ENCODE results near the gene AARS2. TPM values are rescaled to one million over a fixed set of nuclear protein-coding genes. Genes with fewer than 3 reads are reported as not detected.

AARS2 gene
- total RNA-seq, 1 experiment from 2014 or later: 92.6 TPM

DNA sequence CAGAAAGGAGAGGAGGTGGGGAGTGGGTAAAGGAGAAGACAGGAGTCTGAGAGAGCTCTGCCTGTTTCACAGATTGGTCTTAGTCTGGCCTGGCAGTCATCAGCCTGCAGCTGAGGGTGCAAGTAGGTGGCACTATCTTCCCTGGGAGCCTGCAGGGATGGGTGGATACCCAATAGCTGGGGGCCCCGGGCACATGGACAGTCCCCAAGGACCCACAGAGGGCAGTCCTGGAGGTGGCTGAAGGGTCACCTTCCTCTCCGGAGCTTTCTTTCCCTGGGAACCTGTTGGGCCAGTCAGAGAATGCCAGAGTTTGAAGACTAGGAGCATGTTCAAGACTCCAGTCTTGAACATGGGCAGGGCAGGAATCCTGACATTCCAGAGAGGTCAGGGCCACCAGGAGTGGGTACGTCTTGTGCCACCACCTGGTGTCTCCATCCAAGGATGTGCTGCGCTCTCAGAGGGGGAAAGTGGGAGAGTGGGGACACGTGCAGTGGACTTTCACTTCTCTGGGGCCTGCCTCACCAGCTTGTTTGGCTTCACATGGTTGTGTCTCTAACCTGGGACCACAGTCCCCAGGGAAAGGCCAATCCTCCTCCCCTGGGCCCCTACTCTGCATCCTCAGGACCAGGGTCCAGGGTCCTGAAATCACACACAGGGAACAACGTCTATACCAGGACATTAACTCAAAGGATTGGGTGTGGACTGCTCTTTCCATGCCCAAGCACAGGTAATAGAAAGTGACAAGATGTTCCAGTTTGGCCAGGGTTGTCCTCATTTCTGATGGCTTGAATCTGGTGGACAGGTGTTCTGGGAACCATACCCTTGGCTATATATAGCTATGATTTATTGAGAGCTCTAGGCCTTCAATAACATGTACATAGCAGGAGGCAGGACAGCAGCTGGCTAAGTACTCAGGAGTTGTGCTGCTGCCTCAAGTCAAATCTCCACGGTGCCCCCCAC is 18.0 kb downstream of the AARS2 start:
- DNase-seq: no peak
- peaks cover 1% of the 10 kb centered on the region for H3K36me3 ChIP-seq
- H3K27me3 ChIP-seq: peaks cover 78% of the 10 kb centered on the region
- H3K4me3 ChIP-seq: no peak overlapping the region
- H3K9me3 ChIP-seq: no peaks in the 10 kb centered on the region

DNA sequence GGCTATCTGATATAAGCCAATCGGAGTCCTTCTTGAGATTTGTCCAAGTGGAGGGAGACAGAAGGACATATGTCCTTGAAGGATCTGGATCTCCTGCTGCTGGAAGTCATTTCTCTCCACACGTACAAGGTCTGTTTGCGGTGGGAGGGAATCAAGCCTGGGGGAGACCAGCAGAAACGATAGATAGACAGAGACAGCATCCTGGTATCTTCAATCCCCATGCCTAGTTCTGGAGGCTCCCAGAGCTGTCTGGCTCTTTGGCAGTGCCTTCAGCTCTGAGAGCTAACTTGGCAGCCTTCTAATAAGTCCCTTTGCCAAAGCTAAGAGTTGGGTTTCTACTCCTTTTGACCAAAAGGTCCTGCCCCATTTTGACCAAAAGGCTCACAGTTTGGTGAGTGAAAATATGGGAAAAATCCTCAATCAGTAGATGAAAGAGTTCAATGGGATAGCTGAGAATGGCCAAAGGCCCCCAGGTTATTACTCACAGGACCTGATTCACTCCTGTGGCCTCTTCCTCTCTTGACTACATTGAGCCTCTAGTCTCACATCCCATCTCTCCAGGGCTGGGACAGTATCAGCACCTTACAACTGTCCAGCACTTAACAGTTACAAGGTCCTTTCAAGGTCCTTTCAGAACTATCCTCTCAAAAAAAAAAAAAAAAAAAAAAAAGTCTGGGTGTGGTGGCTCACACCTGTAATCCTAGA is 20.3 kb downstream of the AARS2 start:
- DNase-seq: no peak
- no peaks in the 10 kb centered on the region for H3K9me3 ChIP-seq
- H3K36me3 ChIP-seq: no peaks in the 10 kb centered on the region
- no peak overlapping the region for H3K4me3 ChIP-seq
- peaks cover 88% of the 10 kb centered on the region for H3K27me3 ChIP-seq

DNA sequence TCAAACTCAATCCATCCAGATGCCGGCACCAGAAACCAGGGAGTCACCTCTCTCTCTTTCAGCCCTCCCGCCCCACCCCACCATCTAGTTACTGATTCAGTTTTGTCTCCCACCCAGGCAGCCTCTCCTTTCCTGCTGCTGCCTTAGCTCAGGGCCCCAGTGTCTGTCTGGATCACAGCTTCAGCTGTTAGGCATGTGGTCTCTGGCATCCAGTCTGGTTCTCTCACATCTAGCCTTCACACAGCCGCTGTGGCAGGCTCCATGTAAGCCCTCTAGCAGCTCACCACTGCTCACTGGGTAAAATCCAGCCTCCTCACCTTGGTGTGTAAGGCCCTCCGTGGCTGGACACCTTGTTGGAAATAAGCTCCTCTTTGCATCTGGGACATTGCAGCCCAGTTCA is 21.3 kb downstream of the AARS2 start:
- Histone ChIP-seq H3K27me3 (peaks cover 88% of the 10 kb centered on the region), H3K4me3 (no peak overlapping the region), H3K9me3 (no peaks in the 10 kb centered on the region), H3K36me3 (no peaks in the 10 kb centered on the region)
- no peak for DNase-seq

DNA sequence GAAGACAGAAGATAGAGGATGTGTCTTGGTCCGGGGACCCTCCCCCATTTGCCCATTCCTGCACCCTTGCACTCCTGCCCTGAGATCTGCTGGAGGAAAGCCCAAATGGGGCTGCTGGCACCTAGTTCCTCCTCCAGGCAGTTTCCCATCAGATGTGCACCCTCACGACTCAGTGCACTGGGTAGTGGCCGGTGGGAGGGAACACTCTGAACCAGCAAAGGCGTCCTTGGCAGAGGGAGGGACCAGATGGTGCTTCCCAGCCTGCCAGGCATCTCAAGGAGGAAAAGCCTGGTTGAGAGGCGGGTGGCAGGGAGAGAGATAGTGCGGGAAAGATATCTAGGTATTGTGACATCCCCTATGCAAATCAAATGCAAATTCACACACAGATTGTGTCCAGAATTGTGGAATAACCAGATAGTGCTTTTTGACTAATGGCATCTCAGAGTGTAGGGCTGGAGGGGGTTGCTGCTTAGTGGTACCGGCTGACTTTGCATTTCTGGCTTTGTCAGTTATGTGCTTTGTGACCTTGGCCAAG is 23.4 kb downstream of the AARS2 start:
- peaks cover 84% of the 10 kb centered on the region for H3K27me3 ChIP-seq
- H3K36me3 ChIP-seq: no peaks in the 10 kb centered on the region
- H3K4me3 ChIP-seq: no peak overlapping the region
- DNase-seq: no peak
- no peaks in the 10 kb centered on the region for H3K9me3 ChIP-seq

DNA sequence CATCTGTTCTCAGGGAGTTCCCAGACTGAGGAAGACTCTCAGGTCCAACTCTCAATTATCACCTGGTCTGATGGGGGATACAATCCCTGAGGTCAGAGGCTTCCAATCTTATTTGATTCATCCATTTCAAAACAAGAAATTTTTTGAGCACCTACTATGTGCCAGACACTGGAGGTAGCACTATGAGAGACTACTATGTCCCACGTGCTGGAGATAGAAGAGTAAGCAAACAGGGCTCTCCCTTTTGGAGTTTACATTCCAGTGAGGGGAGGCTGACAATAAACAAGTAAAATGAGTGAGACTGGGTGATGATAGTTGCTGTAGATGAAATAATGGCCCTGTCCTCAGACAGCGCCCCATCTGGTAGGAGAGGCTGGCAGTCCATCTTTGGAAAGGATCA is 26.4 kb downstream of the AARS2 start:
- DNase-seq: no peak
- Histone ChIP-seq H3K9me3 (no peaks in the 10 kb centered on the region), H3K4me3 (no peak overlapping the region), H3K36me3 (no peaks in the 10 kb centered on the region), H3K27me3 (peaks cover 92% of the 10 kb centered on the region)

DNA sequence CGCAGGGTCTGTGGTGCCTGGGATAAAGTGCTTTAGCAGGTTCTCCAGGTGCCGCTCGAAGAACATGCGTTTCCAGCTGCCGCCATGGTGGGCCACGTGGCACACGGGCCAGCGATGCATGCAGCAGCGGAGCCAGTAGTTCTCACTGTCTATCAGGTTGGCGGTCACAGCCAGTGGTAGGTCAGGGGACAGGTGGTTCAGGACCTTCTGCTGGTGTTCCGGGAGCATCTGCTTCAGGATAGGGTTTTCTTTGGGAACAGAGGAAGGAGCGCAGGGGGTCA is 26.9 kb downstream of the AARS2 start:
- no peaks in the 10 kb centered on the region for H3K36me3 ChIP-seq
- no peaks in the 10 kb centered on the region for H3K9me3 ChIP-seq
- no peak for DNase-seq
- H3K27me3 ChIP-seq: peaks cover 93% of the 10 kb centered on the region
- no peak overlapping the region for H3K4me3 ChIP-seq

DNA sequence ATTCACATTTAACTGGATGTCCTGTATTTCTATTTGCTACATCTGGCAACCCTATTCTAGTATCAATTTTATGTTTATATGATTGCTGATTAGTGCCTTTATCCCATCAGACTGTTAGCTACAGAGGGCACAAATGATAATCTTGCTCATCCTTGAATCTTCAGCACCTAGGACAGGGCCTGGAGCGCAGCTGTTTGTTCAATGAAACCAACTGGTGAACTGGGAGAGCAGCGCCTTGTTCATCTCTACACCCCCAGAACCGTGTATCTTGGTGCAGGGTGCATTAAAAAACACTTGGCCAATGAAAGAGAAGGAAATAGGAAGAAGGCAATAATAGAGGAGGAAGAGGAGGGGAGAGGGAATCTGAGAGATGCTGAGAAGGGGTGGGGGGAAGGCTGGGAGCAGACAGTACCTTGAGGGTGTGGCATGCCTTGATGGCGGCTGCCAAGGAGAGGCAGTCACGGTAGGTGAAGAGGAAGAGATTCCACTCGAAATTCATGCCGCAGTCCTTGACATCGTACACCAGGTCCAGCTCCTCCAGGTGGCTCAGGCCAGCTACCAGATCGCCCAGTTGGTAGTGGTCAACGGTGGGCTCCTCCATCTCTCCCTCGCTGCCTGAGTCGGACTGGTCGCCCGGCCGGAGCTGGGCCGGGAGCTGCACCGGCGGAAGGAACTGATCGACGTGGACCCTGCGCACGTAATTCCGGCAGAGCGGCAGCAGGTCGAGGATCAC is 27.4 kb downstream of the AARS2 start:
- Histone ChIP-seq H3K36me3 (no peaks in the 10 kb centered on the region), H3K4me3 (no peak overlapping the region), H3K27me3 (peaks cover 93% of the 10 kb centered on the region), H3K9me3 (no peaks in the 10 kb centered on the region)
- DNase-seq: no peak

DNA sequence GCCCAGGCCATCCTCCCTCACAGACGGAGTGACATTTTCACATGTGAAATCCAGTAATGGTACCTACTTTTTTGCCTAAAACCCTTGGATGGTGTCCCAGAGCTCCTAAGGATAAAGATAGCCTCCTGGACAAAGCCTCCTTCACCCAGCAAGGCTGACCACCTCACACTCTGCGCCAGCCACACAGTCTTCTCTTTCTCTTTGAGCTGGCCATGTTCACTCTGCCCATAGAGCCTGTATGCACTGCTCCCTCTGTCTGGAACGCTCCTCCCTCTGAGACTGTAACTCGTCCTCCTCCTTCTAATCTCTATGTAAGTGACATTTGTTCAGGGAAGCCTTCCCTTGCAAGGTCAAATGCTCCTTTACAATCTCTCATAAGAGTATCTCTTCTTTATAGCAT is 28.3 kb downstream of the AARS2 start:
- no peaks in the 10 kb centered on the region for H3K9me3 ChIP-seq
- no peaks in the 10 kb centered on the region for H3K36me3 ChIP-seq
- DNase-seq: no peak
- no peak overlapping the region for H3K4me3 ChIP-seq
- peaks cover 93% of the 10 kb centered on the region for H3K27me3 ChIP-seq

DNA sequence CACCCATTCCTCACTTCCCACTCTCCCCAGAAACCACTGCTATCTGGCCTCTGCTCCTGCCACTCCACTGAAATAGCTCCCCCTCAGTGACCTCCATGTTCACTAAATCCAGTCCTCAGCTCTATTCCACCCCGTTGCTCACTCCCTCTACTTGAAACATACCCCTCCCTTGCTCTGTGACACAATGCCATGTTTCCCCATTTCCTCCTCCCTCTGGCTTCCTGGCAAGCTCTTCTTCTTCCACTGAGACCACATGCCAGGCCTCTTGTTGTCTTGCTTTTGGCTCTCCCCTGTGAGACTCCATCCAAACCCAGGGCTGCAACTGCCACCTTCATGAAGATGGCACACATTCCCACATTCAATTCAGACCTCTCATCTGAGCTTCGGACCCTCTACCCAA is 29.0 kb downstream of the AARS2 start:
- Histone ChIP-seq H3K4me3 (no peak overlapping the region), H3K36me3 (no peaks in the 10 kb centered on the region), H3K9me3 (no peaks in the 10 kb centered on the region), H3K27me3 (peaks cover 92% of the 10 kb centered on the region)
- no peak for DNase-seq

DNA sequence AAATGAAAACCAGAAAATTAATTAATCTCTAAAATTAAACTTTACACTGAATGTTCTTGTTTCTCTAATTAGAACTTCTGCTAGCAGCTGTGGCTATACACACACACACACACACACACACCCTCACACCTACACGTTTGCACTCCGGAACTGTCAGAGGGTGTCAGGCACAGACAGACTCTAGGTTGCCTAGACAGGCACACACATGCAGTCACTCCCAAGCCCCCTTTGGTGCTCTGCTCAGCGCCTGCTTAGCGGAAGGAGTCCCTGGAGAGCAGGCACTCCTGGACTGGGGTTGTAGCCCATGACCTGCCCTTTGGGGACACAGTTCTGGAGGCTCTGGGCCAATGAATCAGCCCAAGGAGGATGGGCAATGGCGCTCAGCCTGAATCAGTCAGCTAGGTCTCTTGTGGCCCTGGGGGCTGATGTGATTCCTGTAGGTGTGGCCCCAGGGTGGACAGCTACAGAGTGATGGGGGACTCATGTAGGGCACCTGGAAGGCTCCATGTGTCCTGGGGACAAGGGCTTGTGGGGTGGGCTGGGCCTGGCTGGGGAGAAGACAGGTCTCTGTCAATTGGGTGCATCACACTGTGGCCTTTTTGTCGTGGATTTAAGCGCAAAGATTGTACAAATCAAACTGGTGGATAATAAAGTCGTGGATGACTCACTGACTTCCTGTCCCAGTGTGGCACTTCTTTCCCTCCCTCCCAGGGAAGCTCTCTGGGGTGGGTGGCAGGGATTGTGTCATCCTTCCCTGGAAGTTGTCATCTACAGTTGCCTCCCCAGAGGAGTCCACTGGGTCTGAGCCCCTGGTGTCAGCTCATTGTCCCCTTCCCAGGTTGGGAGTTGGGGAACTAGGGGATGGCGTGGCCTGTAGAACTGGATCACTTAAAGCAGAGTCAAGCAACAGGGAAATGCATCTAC is 34.1 kb downstream of the AARS2 start:
- no peak for DNase-seq
- H3K9me3 ChIP-seq: no peaks in the 10 kb centered on the region
- H3K4me3 ChIP-seq: no peak overlapping the region
- peaks cover 50% of the 10 kb centered on the region for H3K27me3 ChIP-seq
- no peaks in the 10 kb centered on the region for H3K36me3 ChIP-seq

DNA sequence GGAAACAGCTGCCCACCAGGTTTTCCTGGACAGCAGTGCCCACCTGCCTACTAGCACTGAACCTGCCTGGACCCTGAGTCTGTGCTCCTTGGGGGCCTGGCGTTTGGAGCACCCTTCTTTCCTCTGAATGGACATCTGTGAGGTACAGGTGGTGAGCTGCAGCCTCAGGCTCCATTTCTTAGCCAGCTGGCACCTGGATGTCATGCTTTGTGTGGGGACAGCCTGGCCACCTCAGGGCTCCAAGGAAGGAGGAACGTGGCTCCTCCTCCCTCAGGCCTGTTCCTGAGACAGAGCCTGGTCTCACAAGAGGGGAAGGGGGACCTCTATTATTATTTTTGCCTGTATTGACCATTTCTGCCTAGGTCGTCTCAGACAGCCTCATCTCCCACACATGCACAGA is 34.8 kb downstream of the AARS2 start:
- H3K4me3 ChIP-seq: no peak overlapping the region
- no peaks in the 10 kb centered on the region for H3K36me3 ChIP-seq
- no peak for DNase-seq
- H3K27me3 ChIP-seq: peaks cover 42% of the 10 kb centered on the region
- no peaks in the 10 kb centered on the region for H3K9me3 ChIP-seq

DNA sequence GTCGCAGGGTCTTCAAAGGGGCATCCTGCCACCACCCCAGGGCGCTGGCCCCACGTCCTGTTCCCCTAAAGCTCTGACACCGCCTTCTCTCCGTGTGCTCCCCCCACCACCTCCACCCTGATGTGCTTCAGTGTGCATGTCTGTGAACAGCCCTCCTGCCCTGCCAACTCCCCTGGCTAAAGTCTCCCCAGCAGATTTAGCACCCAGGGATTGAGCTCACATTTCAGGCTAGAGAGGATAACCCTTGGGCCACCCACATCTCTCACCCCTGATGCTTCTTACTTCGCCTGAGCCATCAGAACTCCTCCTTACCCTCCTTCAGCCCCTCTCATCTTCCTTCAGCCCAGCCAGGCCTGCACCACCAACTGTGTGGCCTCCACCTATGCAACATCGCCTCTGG is 35.4 kb downstream of the AARS2 start:
- no peak for DNase-seq
- Histone ChIP-seq H3K4me3 (no peak overlapping the region), H3K36me3 (no peaks in the 10 kb centered on the region), H3K9me3 (no peaks in the 10 kb centered on the region), H3K27me3 (peaks cover 38% of the 10 kb centered on the region)

DNA sequence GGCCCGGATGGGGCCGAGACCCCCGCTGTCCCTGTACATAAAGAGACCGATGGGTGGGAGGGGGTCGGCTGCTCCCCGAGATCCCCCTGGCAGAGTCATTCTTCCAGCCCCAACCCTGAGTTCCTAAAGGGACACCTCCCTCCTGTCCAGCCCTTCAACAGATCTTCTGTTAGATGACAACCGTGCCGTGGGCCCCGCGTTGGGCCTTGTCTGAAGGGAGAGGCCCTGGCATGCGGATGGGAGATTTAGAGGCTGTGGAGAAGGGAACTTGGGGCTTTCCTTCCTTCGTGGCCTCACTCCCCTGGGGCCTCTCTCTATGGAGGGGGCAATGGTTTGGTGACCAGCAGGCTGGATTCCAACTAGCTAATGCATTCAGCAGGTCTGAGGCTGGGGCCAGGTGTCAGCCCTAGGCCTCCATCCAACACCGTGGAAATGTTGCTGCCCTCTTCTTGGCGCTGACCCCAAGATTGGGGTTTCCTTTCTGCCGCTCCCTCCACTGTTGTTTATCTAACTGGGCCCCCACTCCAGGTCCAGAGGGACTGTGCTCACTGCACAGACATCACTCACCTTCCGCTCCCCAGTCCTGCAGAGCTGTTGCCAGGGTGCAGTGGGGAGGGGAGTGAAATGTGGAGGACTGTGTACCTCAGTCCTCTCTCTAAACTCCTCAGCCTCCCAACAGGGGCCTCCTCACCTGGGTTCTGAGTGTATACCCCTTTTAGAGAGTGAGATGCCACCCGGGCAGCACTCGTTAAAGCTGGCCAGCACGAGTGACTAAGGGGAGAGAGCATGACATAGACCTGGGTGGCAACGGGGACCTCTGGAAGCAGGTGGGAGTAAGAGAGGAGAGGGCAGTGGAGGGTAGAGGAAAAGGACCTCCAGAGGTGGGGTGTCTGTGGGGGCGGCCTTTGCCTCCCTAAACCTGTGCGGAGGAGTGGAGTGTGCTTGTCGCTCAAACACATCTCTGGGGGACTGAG is 36.2 kb downstream of the AARS2 start:
- Histone ChIP-seq H3K4me3 (no peak overlapping the region), H3K27me3 (peaks cover 39% of the 10 kb centered on the region), H3K9me3 (no peaks in the 10 kb centered on the region), H3K36me3 (no peaks in the 10 kb centered on the region)
- no peak for DNase-seq

DNA sequence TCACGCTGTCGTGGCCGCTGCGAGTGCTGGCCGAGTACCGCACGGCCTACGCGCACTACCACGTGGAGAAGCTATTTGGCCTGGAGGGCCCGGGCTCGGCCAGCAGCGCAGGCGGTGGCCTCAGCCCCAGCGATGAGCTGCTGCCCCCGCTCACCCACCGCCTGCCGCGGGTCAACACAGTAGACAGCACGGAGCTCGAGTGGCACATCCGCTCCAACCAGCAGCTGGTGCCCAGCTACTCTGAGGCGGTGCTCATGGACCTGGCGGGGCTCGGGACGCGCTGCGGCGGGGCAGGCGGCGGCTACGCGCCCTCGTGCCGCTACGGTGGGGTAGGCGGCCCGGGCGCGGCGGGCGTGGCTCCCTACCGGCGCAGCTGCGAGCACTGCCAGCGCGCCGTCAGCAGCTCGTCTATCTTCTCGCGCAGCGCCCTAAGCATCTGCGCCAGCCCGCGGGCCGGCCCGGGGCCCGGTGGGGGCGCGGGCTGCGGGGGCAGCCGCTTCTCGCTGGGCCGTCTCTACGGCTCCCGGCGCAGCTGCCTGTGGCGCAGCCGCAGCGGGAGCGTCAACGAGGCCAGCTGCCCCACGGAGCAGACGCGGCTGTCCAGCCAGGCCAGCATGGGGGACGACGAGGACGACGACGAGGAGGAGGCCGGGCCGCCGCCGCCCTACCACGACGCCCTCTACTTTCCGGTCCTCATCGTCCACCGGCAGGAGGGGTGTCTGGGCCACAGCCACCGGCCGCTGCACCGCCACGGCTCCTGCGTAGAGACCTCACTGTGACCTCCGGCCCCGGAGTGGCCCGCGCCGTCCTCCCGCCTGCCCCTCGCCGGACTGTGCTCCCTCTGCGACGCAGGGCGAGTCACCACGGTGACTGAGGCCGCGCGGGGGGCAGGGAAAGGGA is 37.1 kb downstream of the AARS2 start:
- Histone ChIP-seq H3K4me3 (no peak overlapping the region), H3K36me3 (no peaks in the 10 kb centered on the region), H3K9me3 (no peaks in the 10 kb centered on the region), H3K27me3 (peaks cover 37% of the 10 kb centered on the region)
- DNase-seq: no peak
